Neuron (in vitro differentiated cells): Measurements from ENCODE around the gene ZNF423.

ENCODE experiments used
- H2AFZ ChIP-seq: one replicate; pipeline ENCODE4 v1.6.1; 2013; ENCODE audit warnings: low read depth, mild to moderate bottlenecking, inconsistent platforms, low read length, moderate library complexity
- H3K27me3 ChIP-seq: one replicate; pipeline ENCODE4 v1.6.1; 2013; ENCODE audit warnings: low read length; ENCODE audit not compliant: insufficient read depth
- H3K36me3 ChIP-seq: one replicate; pipeline ENCODE4 v1.6.1; 2013; ENCODE audit warnings: low read length; ENCODE audit not compliant: insufficient read depth
- H3K4me1 ChIP-seq: one replicate; pipeline ENCODE4 v1.6.1; 2013; ENCODE audit warnings: low read length; ENCODE audit not compliant: insufficient read depth
- H3K4me3 ChIP-seq: 2 replicates; pipeline ENCODE4 v1.5.1; 2013; ENCODE audit warnings: mild to moderate bottlenecking, low read length, moderate library complexity
- H3K9me3 ChIP-seq: one replicate; pipeline ENCODE4 v1.6.1; 2013; ENCODE audit warnings: low read length

The ZNF423 gene

GRCh38 chr16:49776734-49777133 is 79.2 kb downstream of the ZNF423 start:
- Histone ChIP-seq H3K4me3 (peak overlapping the region; percentile 36), H3K9me3 (no peaks in the 10 kb centered on the region), H3K36me3 (peaks cover 7% of the 10 kb centered on the region), H2AFZ (no peak overlapping the region), H3K27me3 (no peaks in the 10 kb centered on the region), H3K4me1 (peaks cover 29% of the 10 kb centered on the region)

DNA sequence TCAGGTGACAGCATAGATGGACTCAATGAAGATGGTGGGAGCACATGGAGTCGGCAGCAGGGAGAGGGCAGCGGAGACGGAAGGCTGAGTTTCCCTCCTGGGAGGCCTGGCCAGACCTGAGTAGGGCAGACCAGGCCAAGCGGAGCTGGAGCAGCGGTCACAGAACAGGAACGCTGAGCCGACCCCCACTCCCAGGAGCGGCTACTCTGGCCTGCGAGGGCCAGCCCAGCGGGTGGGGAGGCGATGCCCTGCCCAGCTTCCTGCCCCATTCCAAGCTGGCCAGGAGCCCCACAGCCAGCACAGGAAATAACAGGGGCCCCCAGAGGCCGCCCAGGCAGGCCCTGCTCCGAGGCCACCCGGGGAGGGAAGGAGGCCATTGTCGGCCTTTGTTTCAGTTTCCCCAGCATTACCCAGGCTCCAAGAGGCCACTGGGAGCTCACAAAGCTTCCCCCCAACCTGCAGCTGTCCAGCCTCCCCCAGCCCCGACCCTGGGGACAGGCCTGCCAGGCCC is 79.8 kb downstream of the ZNF423 start:
- Histone ChIP-seq H3K4me1 (peaks cover 28% of the 10 kb centered on the region), H3K27me3 (no peaks in the 10 kb centered on the region), H3K4me3 (peak overlapping the region; percentile 36), H3K9me3 (no peaks in the 10 kb centered on the region), H3K36me3 (peaks cover 7% of the 10 kb centered on the region), H2AFZ (no peak overlapping the region)

DNA sequence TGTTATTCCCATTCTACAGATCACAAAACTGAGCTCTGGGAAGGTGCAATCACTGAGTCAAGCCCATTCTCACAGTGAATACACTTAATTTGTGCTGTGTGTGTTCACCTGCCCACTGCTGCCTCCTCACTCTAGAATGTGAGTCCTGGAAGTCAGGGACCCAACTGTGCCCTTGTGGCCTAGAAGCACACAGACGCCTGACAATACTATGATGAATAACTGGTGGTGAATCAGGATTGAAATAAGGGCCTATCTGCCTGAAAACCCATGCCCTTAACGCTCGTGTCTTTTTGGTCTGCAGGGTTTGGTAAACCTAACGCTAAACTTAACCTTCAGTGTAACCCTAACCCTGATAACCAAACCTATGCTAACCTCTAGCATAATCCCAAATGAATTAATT is 80.3 kb downstream of the ZNF423 start:
- Histone ChIP-seq H3K27me3 (no peaks in the 10 kb centered on the region), H3K4me3 (peak overlapping the region; percentile 36), H2AFZ (no peak overlapping the region), H3K9me3 (no peaks in the 10 kb centered on the region), H3K36me3 (peaks cover 7% of the 10 kb centered on the region), H3K4me1 (peaks cover 23% of the 10 kb centered on the region)

- peaks cover 7% of the 10 kb centered on the region for H3K36me3 ChIP-seq
- no peaks in the 10 kb centered on the region for H3K9me3 ChIP-seq
- H2AFZ ChIP-seq, result no peak overlapping the region
- no peaks in the 10 kb centered on the region for H3K27me3 ChIP-seq
- H3K4me1 ChIP-seq, result peaks cover 17% of the 10 kb centered on the region
- H3K4me3 ChIP-seq, result no peak overlapping the region
These were observed 80.9 kb downstream of the ZNF423 start for GRCh38 chr16:49775018-49775417.

DNA sequence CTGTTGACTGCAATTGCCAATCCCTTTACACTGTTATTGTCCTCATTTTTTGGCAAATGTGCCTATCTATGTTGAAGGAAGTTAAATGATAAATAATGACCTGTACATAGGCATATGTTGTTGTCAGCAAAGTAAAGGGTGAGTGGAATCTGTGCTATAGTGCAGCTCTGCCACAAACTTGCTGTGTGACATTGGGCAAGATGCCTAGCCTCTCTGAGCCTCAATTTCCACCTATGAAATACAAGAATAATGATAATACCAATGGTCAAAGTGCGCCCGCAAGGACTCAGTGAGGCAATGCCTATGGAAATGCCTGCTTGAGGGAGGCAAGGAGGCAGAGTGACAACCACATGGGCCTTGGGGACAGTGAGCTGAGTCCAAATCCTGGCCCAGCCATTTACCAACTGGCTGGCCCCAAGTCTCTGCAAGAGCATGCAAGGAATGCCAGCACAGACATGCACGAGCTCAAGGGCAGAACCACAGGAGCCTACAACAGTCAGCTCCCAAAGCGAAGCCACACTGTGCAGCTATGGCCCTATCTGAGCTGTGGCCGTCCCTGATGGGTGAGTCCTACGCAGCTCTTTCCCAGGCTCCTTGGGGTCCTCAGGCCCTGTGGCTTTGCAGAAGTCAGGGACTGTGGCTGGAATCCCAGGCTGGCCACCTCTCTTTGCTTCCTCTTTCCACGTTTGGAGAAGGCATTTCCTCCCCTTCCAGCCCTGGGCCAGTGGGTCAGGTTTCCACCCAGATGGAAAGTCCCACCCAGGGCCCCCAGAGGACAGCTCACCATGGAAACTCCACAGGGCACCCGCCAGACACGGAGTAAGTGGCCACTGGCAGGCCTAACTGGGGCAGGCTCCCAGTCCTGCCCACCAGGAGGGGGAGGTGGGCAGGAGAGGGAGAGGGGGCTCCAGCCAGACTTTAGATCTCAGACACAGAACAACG is 82.1 kb downstream of the ZNF423 start:
- H3K9me3 ChIP-seq, result no peaks in the 10 kb centered on the region
- no peaks in the 10 kb centered on the region for H3K27me3 ChIP-seq
- H3K4me3 ChIP-seq, result no peak overlapping the region
- H2AFZ ChIP-seq, result no peak overlapping the region
- peaks cover 7% of the 10 kb centered on the region for H3K36me3 ChIP-seq
- H3K4me1 ChIP-seq, result peaks cover 17% of the 10 kb centered on the region

DNA sequence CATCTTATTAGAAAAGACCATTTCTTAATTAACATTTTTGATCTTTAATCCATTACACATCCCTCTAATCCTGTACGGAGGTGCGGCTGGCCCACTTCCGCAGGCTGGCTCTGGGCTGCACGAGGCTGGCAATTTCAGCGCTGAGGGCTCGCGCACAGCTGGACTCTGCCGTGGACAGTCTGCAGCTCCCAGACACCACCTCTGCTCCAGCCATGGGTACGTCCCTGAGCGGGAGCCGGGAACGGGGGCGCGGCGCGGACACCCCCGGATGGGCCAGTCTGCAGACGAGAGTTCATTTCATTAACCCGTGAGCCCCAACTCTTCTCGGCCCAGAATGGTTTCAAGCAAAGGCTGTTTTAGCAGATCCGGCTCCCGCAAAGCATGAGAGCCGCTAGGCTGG is 87.9 kb downstream of the ZNF423 start:
- peaks cover 4% of the 10 kb centered on the region for H3K4me1 ChIP-seq
- no peak overlapping the region for H2AFZ ChIP-seq
- no peaks in the 10 kb centered on the region for H3K9me3 ChIP-seq
- peaks cover 7% of the 10 kb centered on the region for H3K36me3 ChIP-seq
- H3K4me3 ChIP-seq, result no peak overlapping the region
- H3K27me3 ChIP-seq, result no peaks in the 10 kb centered on the region

- no peak overlapping the region for H2AFZ ChIP-seq
- no peak overlapping the region for H3K4me3 ChIP-seq
- H3K36me3 ChIP-seq, result peaks cover 7% of the 10 kb centered on the region
- H3K4me1 ChIP-seq, result peaks cover 4% of the 10 kb centered on the region
- no peaks in the 10 kb centered on the region for H3K27me3 ChIP-seq
- H3K9me3 ChIP-seq, result no peaks in the 10 kb centered on the region
These were observed 88.5 kb downstream of the ZNF423 start for GRCh38 chr16:49767414-49767813.

DNA sequence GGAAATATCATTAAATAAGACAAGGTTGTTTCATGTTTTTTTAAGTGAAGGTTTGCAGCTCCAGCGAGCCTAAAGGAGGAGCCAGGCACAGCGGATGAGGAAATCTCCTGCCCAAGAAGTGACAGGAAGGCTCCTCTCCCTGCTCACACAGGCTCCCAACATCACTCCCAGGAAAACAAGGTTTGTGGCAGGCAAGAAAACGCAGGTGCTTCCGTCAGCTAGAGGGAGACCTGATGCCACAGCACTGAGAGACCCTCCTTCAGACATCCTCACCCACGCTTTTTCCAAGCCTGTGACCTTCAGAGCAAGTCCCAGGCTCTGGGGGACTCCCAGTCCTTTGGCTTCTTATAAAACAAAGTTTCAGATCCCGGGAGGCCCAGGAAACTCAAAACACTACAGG is 89.7 kb downstream of the ZNF423 start:
- no peak overlapping the region for H3K4me3 ChIP-seq
- H3K27me3 ChIP-seq, result no peaks in the 10 kb centered on the region
- no peaks in the 10 kb centered on the region for H3K9me3 ChIP-seq

GRCh38 chr16:49763826-49764225 is 92.1 kb downstream of the ZNF423 start:
- Histone ChIP-seq H3K4me3 (no peak overlapping the region), H2AFZ (no peak overlapping the region), H3K36me3 (no peaks in the 10 kb centered on the region), H3K27me3 (no peaks in the 10 kb centered on the region), H3K4me1 (peaks cover 4% of the 10 kb centered on the region), H3K9me3 (no peaks in the 10 kb centered on the region)

More for the DNA sequence above, 89.7 kb downstream of the ZNF423 start:
- peaks cover 4% of the 10 kb centered on the region for H3K4me1 ChIP-seq
- H2AFZ ChIP-seq, result no peak overlapping the region
- no peaks in the 10 kb centered on the region for H3K36me3 ChIP-seq

- H3K9me3 ChIP-seq, result no peaks in the 10 kb centered on the region
- H3K36me3 ChIP-seq, result no peaks in the 10 kb centered on the region
- H2AFZ ChIP-seq, result no peak overlapping the region
- H3K4me1 ChIP-seq, result peaks cover 4% of the 10 kb centered on the region
- no peak overlapping the region for H3K4me3 ChIP-seq
- H3K27me3 ChIP-seq, result no peaks in the 10 kb centered on the region
These were observed 95.1 kb downstream of the ZNF423 start for GRCh38 chr16:49760815-49761214.

DNA sequence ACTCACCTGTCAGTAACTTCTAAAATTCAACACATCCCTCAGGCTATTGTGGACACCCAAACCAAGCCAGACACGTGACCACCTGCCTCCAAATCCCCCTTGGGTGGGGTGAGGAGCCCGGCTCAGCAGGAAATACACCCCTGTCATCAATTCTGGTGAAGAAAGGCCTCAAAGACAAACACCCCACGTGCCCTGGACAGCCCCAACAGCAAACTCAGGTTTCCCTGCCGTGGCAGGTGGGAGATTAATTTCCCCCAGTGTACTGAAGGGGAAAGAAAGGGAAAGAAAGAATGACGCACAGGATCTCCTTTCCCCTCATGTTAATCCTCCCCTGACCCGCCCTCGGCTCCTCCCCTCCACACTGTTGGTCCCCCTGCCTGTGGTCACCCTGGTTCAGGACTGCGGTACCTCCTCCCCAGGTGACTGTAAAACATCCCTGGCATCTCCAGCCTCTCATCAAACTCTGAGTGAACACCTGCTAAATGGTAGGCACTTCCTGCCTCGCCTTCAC is 98.3 kb downstream of the ZNF423 start:
- Histone ChIP-seq H3K36me3 (no peaks in the 10 kb centered on the region), H2AFZ (no peak overlapping the region), H3K9me3 (no peaks in the 10 kb centered on the region), H3K4me1 (peaks cover 23% of the 10 kb centered on the region), H3K4me3 (no peak overlapping the region), H3K27me3 (no peaks in the 10 kb centered on the region)

- Histone ChIP-seq H3K27me3 (no peaks in the 10 kb centered on the region), H3K4me3 (no peak overlapping the region), H3K9me3 (no peaks in the 10 kb centered on the region)
These were observed 98.9 kb downstream of the ZNF423 start for GRCh38 chr16:49756775-49757558.

More at GRCh38 chr16:49756775-49757558, 98.9 kb downstream of the ZNF423 start:
- Histone ChIP-seq H2AFZ (no peak overlapping the region), H3K36me3 (no peaks in the 10 kb centered on the region), H3K4me1 (peaks cover 23% of the 10 kb centered on the region)
